ENCODE data around the gene TOB1. TPM values are rescaled to one million over a fixed set of nuclear protein-coding genes. Genes with fewer than 3 reads are reported as not detected.

The TOB1 gene
- total and polyA plus RNA-seq, 9 of the 15 experiments (the other 6 are each of a cell fraction or from before 2014, with no cell fraction given) = 4.8 to 63.7 (median 13.2) TPM

GRCh38 chr17:50867363-50868139 is 1.4 kb upstream of the TOB1 start (continued):
- TF ChIP-seq CEBPZ (IDR thresholded peaks at IDR 0.05; ENCODE audit: borderline replicate concordance, low read depth, low read length) = no peak
- TF ChIP-seq ZBTB34 (CRISPR knock-in tag; IDR thresholded peaks at IDR 0.05) = no peak
- TF ChIP-seq NONO (IDR thresholded peaks at IDR 0.05; ENCODE audit: low read depth in 2 of 2, low read length in 1 of 2) = 0 out of 4 replicates have a peak, but pooled peaks of 1 of the 2 experiments have one; percentile 6
- TF ChIP-seq MCM2 (IDR thresholded peaks at IDR 0.05; ENCODE audit: low read depth) = no peak
- TF ChIP-seq POLR2AphosphoS5 (IDR thresholded peaks at IDR 0.05; ENCODE audit: control insufficient read depth, insufficient read depth, low read depth, low read length) = no peak
- TF ChIP-seq TEAD4 (IDR thresholded peaks at IDR 0.05; ENCODE audit: low read length) = no peak
- no peak for TF ChIP-seq TEAD4 (CRISPR knock-in tag; IDR thresholded peaks at IDR 0.05; ENCODE audit: borderline replicate concordance)
- TF ChIP-seq NR2C2 (CRISPR knock-in tag; IDR thresholded peaks at IDR 0.05) = peak; percentile 72; the same call in 1 of the 2 replicates
- peak; percentile 95 for TF ChIP-seq NR2C2 (tag; IDR thresholded peaks at IDR 0.05)
- no peak for TF ChIP-seq HSF4 (CRISPR knock-in tag; IDR thresholded peaks at IDR 0.05; ENCODE audit: borderline replicate concordance)
- TF ChIP-seq TARDBP (IDR thresholded peaks at IDR 0.05) = no peak
- peak; percentile 79 for TF ChIP-seq SP1 (CRISPR knock-in tag; IDR thresholded peaks at IDR 0.05)
- no peak for TF ChIP-seq KLF16 (IDR thresholded peaks at IDR 0.05)
- no peak for TF ChIP-seq MEIS2 (IDR thresholded peaks at IDR 0.05; ENCODE audit: partially characterized antibody)
- TF ChIP-seq FOXO4 (CRISPR knock-in tag; IDR thresholded peaks at IDR 0.05) = no peak
- TF ChIP-seq NR0B1 (IDR thresholded peaks at IDR 0.05; ENCODE audit: partially characterized antibody) = no peak
- no peak for TF ChIP-seq ZC3H4 (CRISPR knock-in tag; IDR thresholded peaks at IDR 0.05; ENCODE audit: borderline replicate concordance)
- TF ChIP-seq KDM2B (CRISPR knock-in tag; IDR thresholded peaks at IDR 0.05) = no peak
- TF ChIP-seq DMBX1 (CRISPR knock-in tag; IDR thresholded peaks at IDR 0.05; ENCODE audit: borderline replicate concordance) = no peak
- no peak for TF ChIP-seq ZNF695 (CRISPR knock-in tag; IDR thresholded peaks at IDR 0.05)
- peak; percentile 50; the same call in 1 of the 2 replicates for TF ChIP-seq CHD2 (IDR thresholded peaks at IDR 0.05; ENCODE audit: low read depth, low read length)

Data from K562 (cell line).